ENCODE data around the gene ITGA1.
A peak's percentile ranks its signal among the peaks of the same experiment; 100 is the strongest.
"Not testable (repeated sequence)": the region's sequence is repeated elsewhere in the genome, so short reads cannot be mapped to it uniquely, and the experiment has no call there.

ITGA1 gene

GRCh38 chr5:52956915-52957747, 169.4 kb downstream of the ITGA1 start:
- no peak for DNase-seq (ENCODE audit: low spot score)

DNA sequence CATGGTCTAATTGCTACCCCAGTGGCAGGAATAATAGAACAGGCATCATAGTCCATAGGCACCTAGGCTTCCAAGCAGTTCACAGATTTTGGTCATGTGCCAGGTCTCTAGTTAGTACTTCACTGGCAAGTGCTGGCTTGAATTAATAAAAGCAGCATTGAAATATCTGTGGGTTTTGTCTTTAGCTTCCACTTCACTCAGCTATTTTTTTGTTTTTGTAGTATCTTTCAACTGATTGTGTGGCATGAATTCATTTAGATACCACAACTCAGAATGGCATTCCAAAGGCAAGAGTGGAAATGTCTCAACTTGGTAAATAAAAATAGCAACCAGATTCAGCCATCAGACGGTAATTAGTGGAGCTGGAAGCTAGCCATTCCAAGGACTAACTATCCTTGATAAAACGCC, 173.6 kb downstream of the ITGA1 start:
- no peak for DNase-seq (ENCODE audit: low spot score)

GRCh38 chr5:52963636-52964035, 175.9 kb downstream of the ITGA1 start:
- DNase-seq (ENCODE audit: low spot score) = no peak

DNA sequence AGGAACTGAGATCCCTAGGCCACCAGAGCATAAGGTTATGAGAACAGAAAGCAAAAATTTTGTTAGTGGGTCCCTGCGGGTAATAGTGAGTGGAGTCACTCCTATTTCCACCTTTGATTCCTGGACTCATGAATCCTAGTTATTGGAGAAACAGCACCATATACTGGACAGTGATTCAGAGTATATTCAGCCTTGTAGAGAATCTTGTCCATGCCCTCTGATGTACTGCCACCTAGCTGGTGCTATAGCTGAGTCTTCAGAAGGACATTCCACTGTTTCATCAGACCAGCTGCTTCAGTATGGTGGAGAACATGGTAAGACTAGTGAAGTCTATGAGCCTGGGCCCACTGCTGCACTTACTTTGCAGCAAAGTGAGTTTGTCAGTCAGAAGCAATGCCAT, 176.4 kb downstream of the ITGA1 start:
- DNase-seq (ENCODE audit: low spot score) = no peak

DNA sequence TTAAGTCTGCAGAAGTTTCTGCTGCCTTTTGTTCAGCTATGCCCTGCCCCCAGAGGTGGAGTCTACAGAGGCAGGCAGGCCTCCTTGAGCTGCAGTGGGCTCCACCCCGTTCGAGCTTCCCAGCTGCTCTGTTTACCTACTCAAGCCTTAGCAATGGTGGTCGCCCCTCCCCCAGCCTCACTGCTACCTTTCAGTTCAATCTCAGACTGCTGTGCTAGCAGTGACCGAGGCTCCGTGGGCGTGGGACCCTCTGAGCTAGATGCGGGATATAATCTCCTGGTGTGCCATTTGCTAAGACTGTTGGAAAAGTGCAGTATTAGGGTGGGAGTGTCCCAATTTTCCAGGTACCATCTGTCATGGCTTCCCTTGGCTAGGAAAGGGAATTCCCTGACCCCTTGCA, 188.4 kb downstream of the ITGA1 start:
- not testable (repeated sequence) for DNase-seq (ENCODE audit: low spot score)

DNA sequence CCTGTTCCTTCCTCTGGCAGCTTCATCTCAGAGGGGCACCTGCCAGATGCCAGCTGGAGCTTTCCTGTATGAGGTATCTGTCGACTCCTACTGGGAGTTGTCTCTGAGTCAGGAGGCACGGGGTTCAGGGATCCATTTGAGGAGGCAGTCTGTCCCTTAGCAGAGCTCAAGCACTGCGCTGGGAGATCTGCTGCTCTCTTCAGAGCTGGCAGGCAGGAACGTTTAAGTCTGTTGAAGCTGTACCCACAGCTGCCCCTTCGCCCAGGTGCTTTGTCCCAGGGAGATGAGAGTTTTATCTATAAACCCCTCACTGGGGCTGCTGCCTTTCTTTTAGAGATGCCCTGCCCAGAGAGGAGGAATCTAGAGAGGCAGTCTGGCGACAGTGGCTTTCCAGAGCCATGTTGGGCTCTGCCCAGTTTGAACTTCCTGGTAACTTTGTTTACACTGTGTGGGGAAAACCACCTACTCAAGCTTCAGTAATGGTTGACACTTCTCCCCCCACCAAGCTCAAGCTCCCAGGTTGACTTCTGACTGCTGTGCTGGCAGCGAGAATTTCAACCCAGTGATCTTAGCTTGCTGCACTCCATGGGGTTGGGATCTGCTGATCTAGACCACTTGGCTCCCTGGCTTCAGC, 189.7 kb downstream of the ITGA1 start:
- no peak for DNase-seq (ENCODE audit: low spot score)

- no peak for DNase-seq (ENCODE audit: low spot score)
Observed at GRCh38 chr5:52981507-52981906, 193.8 kb downstream of the ITGA1 start.

GRCh38 chr5:52983731-52984636, 196.3 kb downstream of the ITGA1 start:
- DNase-seq (ENCODE audit: low spot score) = no peak

DNA sequence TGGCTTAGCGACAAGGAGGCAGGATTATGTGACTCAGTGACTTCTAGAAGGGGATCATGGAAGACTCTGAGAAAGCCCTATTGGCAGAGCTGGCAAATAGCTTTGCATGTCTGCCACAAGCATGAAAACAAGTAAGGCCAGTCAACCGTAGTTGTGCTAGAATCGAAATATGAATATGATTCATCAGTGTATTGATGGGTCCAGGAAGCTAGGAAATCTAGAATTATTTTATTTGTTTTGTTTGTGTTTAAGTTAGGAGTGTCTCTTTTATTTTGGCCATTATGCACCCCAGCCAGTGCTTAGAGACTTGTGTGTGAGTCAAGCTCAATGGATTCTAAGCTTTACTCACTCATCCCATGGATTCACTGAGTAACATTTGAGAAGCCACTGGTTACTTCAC, 197.6 kb downstream of the ITGA1 start:
- DNase-seq (ENCODE audit: low spot score) = no peak

- no peak for DNase-seq (ENCODE audit: low spot score)
Observed at GRCh38 chr5:52987711-52988331, 200.1 kb downstream of the ITGA1 start.

GRCh38 chr5:52988335-52989024, 200.8 kb downstream of the ITGA1 start:
- DNase-seq (ENCODE audit: low spot score) = no peak

GRCh38 chr5:52989025-52989780, 201.5 kb downstream of the ITGA1 start, which contains the start of gene ITGA2:
ITGA2 (plus strand) TSS chr5:52989352; CDS start chr5:52989469, 117 bp downstream.
- DNase-seq (ENCODE audit: low spot score) = peak; percentile 79

DNA sequence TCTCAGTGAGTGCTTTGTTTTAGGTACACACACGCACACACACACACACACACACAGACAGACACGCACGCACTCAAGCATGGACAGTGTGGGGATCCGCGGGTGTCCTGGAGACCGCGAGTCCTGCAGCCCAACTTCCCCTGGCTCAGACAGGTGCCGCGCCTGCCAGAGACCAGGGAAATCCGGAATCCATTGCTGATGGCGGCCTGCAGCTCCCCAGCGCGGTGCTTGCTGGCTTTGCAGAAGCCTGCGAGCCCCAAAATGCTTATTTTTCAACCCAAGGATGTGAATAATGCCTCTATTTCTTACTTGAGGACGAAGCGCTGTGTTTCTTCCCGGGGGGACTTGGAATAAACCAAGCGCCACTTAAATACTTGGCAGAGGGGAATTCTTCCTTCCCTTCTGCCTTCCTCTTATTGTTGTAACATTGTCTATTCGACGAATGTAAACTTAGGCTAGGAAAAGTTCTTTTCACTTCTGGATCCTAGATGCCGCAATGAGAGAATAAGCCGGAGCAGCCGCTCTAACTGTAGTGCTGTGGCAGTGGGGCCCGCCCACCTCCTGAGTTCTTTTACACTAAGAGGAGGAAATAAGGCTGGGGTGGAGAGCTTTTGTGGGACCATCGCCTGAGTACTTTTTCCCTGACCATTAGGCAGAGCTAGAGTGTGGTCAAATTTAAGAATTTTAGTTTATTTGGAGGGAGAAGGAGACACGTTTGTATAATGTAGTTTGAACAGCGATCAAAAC, 202.2 kb downstream of the ITGA1 start:
- peak; percentile 70 for DNase-seq (ENCODE audit: low spot score)

DNA sequence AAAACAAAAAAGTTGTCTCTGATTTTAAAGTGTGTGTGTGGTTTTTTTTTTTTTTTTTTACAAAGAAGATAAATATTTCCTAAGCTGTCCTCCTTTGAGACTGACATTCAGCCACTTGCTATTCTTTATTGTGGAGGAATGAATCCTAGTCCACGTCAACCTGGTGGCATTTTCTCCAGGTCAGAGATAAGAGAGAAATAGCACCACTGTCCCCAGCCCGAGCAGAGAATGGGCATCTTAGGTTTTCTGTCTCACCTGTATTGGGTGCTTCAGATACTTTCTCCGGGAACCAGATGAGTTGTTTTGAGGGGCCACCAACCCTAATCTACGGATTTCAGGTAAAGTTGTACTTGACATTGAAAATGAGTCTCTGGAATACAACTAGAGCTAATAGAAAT, 202.8 kb downstream of the ITGA1 start:
- DNase-seq (ENCODE audit: low spot score) = no peak

DNA sequence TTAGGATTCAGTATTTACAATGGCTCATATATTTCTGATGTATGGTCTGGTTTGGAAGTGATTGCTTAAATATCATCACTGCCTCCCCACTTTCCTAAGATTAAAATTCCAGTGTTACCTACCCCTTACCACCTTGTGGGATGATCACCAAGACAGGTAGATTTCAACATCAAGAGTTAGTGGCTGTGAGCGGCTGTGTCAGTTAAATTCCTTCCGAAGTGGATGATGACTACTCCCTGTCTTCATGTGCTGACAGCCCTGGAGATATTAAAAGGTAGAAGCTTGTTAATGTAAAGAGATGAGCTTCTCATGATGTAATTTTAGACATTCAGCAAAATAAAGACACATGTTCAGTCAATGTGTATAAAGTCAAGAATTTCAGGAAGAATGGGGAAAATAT, 205.7 kb downstream of the ITGA1 start:
- DNase-seq (ENCODE audit: low spot score) = no peak

DNA sequence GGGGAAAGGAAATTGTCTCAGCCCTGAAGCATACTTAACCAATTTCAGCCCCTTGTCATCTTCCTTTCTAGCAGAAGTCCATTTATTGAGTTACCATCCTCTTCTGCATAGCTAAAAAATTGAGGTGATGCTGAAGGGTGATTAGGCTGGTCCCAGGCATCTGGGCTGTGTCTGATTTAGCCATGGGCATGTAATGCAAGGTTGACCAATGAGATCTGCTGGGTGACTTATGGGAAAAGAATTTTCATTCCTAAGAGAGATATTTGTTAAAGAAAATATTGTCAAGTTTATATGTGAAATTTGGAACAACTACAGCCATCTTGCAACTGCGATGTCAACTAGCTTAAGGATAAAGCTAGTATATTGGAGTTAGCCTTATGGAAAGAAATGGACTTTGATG, 206.6 kb downstream of the ITGA1 start:
- DNase-seq (ENCODE audit: low spot score) = peak; percentile 55

- no peak for DNase-seq (ENCODE audit: low spot score)
Observed at GRCh38 chr5:52995095-52995494, 207.4 kb downstream of the ITGA1 start.

- no peak for DNase-seq (ENCODE audit: low spot score)
Observed at GRCh38 chr5:52995914-52996313, 208.2 kb downstream of the ITGA1 start.

- DNase-seq (ENCODE audit: low spot score) = no peak
Observed at GRCh38 chr5:52996979-52997378, 209.3 kb downstream of the ITGA1 start.

- DNase-seq (ENCODE audit: low spot score) = no peak
Observed at GRCh38 chr5:52997424-52997823, 209.7 kb downstream of the ITGA1 start.
